T-cell (primary cell): ENCODE measurements around the gene RAET1L. TPM values are rescaled to one million over a fixed set of nuclear protein-coding genes. Genes with fewer than 3 reads are reported as not detected.
A peak's percentile ranks its signal among the peaks of the same experiment; 100 is the strongest.

ENCODE experiments used
- ATAC-seq, 4 experiments: fragments of 200-7000 bp in 3 of 4; fragments of 150-1000 bp in 1 of 4; cut with Tn5 transposase; replicated peaks in 1 of 4; 1 replicate in 3 of 4; 2 replicates in 1 of 4; pipeline ENCODE4 v1.10.0; 2021; ENCODE audit warnings: moderate library complexity in 3 of 4, mild to moderate bottlenecking in 2 of 4, moderate number of reproducible peaks in 1 of 4
- CTCF ChIA-PET, 2 donors: fragments of 300-600 bp; sonication (Branson Sonifier 250); formaldehyde crosslinking; loops; one replicate each; lab custom pipeline; 2022; ENCODE audit warnings: antibody characterized with exemption in 2 of 2; lab: Charles Lee
- POLR2A ChIA-PET, 2 donors: fragments of 300-600 bp; sonication (Branson Sonifier 250); formaldehyde crosslinking; loops; one replicate each; lab custom pipeline; 2022; ENCODE audit warnings: antibody characterized with exemption in 2 of 2; lab: Charles Lee
- DNase-seq, 35 experiments: peaks; one replicate each; pipeline versions ENCODE4 v3.0.0 to v3.0.0-alpha.2; 2013 to 2023
- H3K27ac ChIP-seq: one replicate; pipeline ENCODE4 v1.5.1; 2013; ENCODE audit warnings: low read length
- H3K27me3 ChIP-seq, 2 experiments: replicated peaks in 1 of 2; 1 replicate in 1 of 2; 2 replicates in 1 of 2; pipeline versions ENCODE4 v1.6.1 to v1.7.0; 2013; ENCODE audit warnings: low read length in 1 of 2, mixed read lengths in 1 of 2; ENCODE audit not compliant: control insufficient read depth in 2 of 2, insufficient read depth in 2 of 2; ENCODE audit errors: extremely low read depth in 1 of 2
- H3K36me3 ChIP-seq, 2 donors: 1 replicate in 1 of 2; 2 replicates in 1 of 2; pipeline versions ENCODE4 v1.6.1 to v1.7.0; 2013; ENCODE audit warnings: low read length in 1 of 2; ENCODE audit not compliant: control insufficient read depth in 2 of 2, insufficient read depth in 1 of 2; ENCODE audit errors: extremely low read depth in 1 of 2
- H3K4me1 ChIP-seq, 2 experiments: 1 replicate in 1 of 2; 2 replicates in 1 of 2; pipeline versions ENCODE4 v1.6.1 to v1.7.0; 2013; ENCODE audit warnings: low read length in 2 of 2, mixed read lengths in 1 of 2; ENCODE audit not compliant: insufficient read depth in 2 of 2, control insufficient read depth in 1 of 2; ENCODE audit errors: extremely low read depth in 1 of 2
- H3K4me3 ChIP-seq, 2 donors: 1 replicate in 1 of 2; 2 replicates in 1 of 2; pipeline versions ENCODE4 v1.5.1 to v1.7.0; 2013; ENCODE audit warnings: mild to moderate bottlenecking in 2 of 2, low read length in 1 of 2, moderate library complexity in 1 of 2; ENCODE audit not compliant: control insufficient read depth in 1 of 2; ENCODE audit errors: extremely low read depth in 1 of 2
- H3K9me3 ChIP-seq: 2 replicates; pipeline ENCODE4 v1.7.0; 2013
- H3K27ac Mint-ChIP-seq, 2 donors: one replicate each; pipeline ENCODE4 v1.8.0; 2020 to 2021; ENCODE audit warnings: mild to moderate bottlenecking in 2 of 2, mixed read lengths in 2 of 2
- H3K27me3 Mint-ChIP-seq, 2 donors: one replicate each; pipeline ENCODE4 v1.8.0; 2021 to 2022; ENCODE audit warnings: mixed read lengths in 2 of 2
- H3K36me3 Mint-ChIP-seq: one replicate; pipeline ENCODE4 v1.8.0; 2021; ENCODE audit warnings: mixed read lengths
- H3K4me1 Mint-ChIP-seq, 3 donors: one replicate each; pipeline ENCODE4 v1.8.0; 2020 to 2022; ENCODE audit warnings: mixed read lengths in 3 of 3, mild to moderate bottlenecking in 1 of 3
- H3K4me3 Mint-ChIP-seq, 3 donors: one replicate each; pipeline ENCODE4 v1.8.0; 2020 to 2022; ENCODE audit warnings: mild to moderate bottlenecking in 3 of 3, mixed read lengths in 3 of 3, moderate library complexity in 3 of 3
- H3K9me3 Mint-ChIP-seq, 3 donors: one replicate each; pipeline ENCODE4 v1.8.0; 2020 to 2022; ENCODE audit warnings: mixed read lengths in 3 of 3
- WGBS: methylation state at CpG from one replicate; pipeline ENCODE4 v1.1.5; 2013; ENCODE audit warnings: missing lambda C conversion rate; ENCODE audit not compliant: insufficient coverage; 5-methylcytosine and 5-hydroxymethylcytosine counted together
- total RNA-seq, 35 experiments: library from RNA in 6 of 35; stranded (reverse) in 6 of 35; fragments of 120-200 nt in 1 of 35; gene quantifications; one replicate each; pipeline versions ENCODE4 v1.2.1 to v1.2.4 and lab custom pipeline; 2013 to 2026

The RAET1L gene
- total RNA-seq, 5 donors from 2014 or later (not counting 1 experiment from before 2014, with no cell fraction given), result not detected

GRCh38 chr6:149985481-149985937, 39.8 kb downstream of the RAET1L start:
- Histone ChIP-seq H3K27ac (no peak overlapping the region), H3K4me3 (no peak overlapping the region), H3K27me3 (peaks cover 29 to 79% of the 10 kb centered on the region in 2 experiments), H3K36me3 (no peaks in the 10 kb centered on the region), H3K4me1 (peaks cover 10 to 20% of the 10 kb centered on the region in 2 experiments), H3K9me3 (no peaks in the 10 kb centered on the region)
- Mint-ChIP-seq H3K4me3 (no peak overlapping the region), H3K4me1 (peaks cover 20 to 24% (median 21%) of the 10 kb centered on the region in 3 donors), H3K36me3 (peaks cover 4% of the 10 kb centered on the region), H3K27ac (no peak overlapping the region), H3K9me3 (peaks cover 3 to 6% (median 6%) of the 10 kb centered on the region in 3 donors), H3K27me3 (peaks cover 77 to 90% of the 10 kb centered on the region in 2 donors)
- ChIA-PET CTCF (no interaction called here), POLR2A (no interaction called here)
- WGBS, result 0% methylated on average over 1 of the region's 5 CpGs
- DNase-seq (no peak), ATAC-seq (no peak)

GRCh38 chr6:149984773-149985172, 40.6 kb downstream of the RAET1L start:
- peak overlapping the region in 1 of 2 donors; percentile 15 for H3K27ac Mint-ChIP-seq
- Histone ChIP-seq H3K4me3 (no peak overlapping the region), H3K27ac (no peak overlapping the region), H3K27me3 (peaks cover 29 to 76% of the 10 kb centered on the region in 2 experiments), H3K4me1 (peaks cover 4 to 13% of the 10 kb centered on the region in 2 experiments), H3K36me3 (no peaks in the 10 kb centered on the region), H3K9me3 (no peaks in the 10 kb centered on the region)
- peaks cover 74 to 87% of the 10 kb centered on the region in 2 donors for H3K27me3 Mint-ChIP-seq
- H3K9me3 Mint-ChIP-seq, result peaks cover 3 to 6% (median 6%) of the 10 kb centered on the region in 3 donors
- no peak for ATAC-seq
- ChIA-PET POLR2A (interaction anchor here in 1 of 2 donors (0.8 kb wide), 1 partner anchor 1228 kb away, joined by 3 read pairs; no protein-coding TSS in a partner anchor), CTCF (interaction anchor here in 1 of 2 donors (0.6 to 1.2 kb wide), 3 partner anchors 44 to 70 kb away, joined by 3 read pairs; no protein-coding TSS in a partner anchor)
- H3K4me3 Mint-ChIP-seq, result no peak overlapping the region
- WGBS, result 43% methylated on average over 4 of the region's 5 CpGs
- DNase-seq, result peak in 1 of 35 experiments; percentile 4
- H3K4me1 Mint-ChIP-seq, result peaks cover 13 to 16% (median 13%) of the 10 kb centered on the region in 3 donors
- H3K36me3 Mint-ChIP-seq, result peaks cover 4% of the 10 kb centered on the region

GRCh38 chr6:149983145-149983544, 42.2 kb downstream of the RAET1L start:
- H3K36me3 Mint-ChIP-seq, result peaks cover 1% of the 10 kb centered on the region
- H3K4me3 Mint-ChIP-seq, result no peak overlapping the region
- Histone ChIP-seq H3K4me3 (no peak overlapping the region), H3K4me1 (no peaks in the 10 kb centered on the region), H3K9me3 (no peaks in the 10 kb centered on the region), H3K27ac (no peak overlapping the region), H3K36me3 (no peaks in the 10 kb centered on the region), H3K27me3 (peaks cover 20 to 70% of the 10 kb centered on the region in 2 experiments)
- peaks cover 72 to 82% of the 10 kb centered on the region in 2 donors for H3K27me3 Mint-ChIP-seq
- H3K27ac Mint-ChIP-seq, result no peak overlapping the region
- 6% methylated on average over 2 of the region's 9 CpGs for WGBS
- no peak for DNase-seq
- peaks cover 2 to 8% (median 2%) of the 10 kb centered on the region in 3 donors for H3K4me1 Mint-ChIP-seq
- ChIA-PET CTCF (interaction anchor here in 1 of 2 donors (0.6 kb wide), 2 partner anchors 32 to 1527 kb away, joined by 3 read pairs; no protein-coding TSS in a partner anchor), POLR2A (interaction anchor here in 1 of 2 donors (0.6 kb wide), 1 partner anchor 1490 kb away, joined by 5 read pairs; no protein-coding TSS in a partner anchor)
- H3K9me3 Mint-ChIP-seq, result peaks cover under 1 to 2% (median 2%) of the 10 kb centered on the region in 3 donors
- no peak for ATAC-seq

GRCh38 chr6:149979293-149979692, 46.0 kb downstream of the RAET1L start:
- CTCF ChIA-PET, result no interaction called here
- H3K4me3 Mint-ChIP-seq, result no peak overlapping the region
- ATAC-seq, result no peak

GRCh38 chr6:149978610-149979009, 46.7 kb downstream of the RAET1L start:
- no peaks in the 10 kb centered on the region for H3K9me3 Mint-ChIP-seq
- H3K4me1 Mint-ChIP-seq, result peaks cover 0 to 8% (median 0%) of the 10 kb centered on the region in 3 donors
- no peak overlapping the region for H3K27ac Mint-ChIP-seq
- Histone ChIP-seq H3K27me3 (peaks cover 7 to 64% of the 10 kb centered on the region in 2 experiments), H3K4me3 (no peak overlapping the region), H3K9me3 (no peaks in the 10 kb centered on the region), H3K36me3 (no peaks in the 10 kb centered on the region), H3K4me1 (no peaks in the 10 kb centered on the region), H3K27ac (no peak overlapping the region)
- ChIA-PET CTCF (interaction anchor here in 1 of 2 donors (1.1 kb wide), 1 partner anchor 15 kb away, joined by 4 read pairs; no protein-coding TSS in a partner anchor), POLR2A (no interaction called here)
- H3K27me3 Mint-ChIP-seq, result peaks cover 68 to 69% of the 10 kb centered on the region in 2 donors
- H3K36me3 Mint-ChIP-seq, result no peaks in the 10 kb centered on the region
- DNase-seq, result no peak
- H3K4me3 Mint-ChIP-seq, result no peak overlapping the region
- no peak for ATAC-seq

More at GRCh38 chr6:149979293-149979692, 46.0 kb downstream of the RAET1L start:
- DNase-seq, result no peak
- WGBS, result 68% methylated on average over 5 of the region's 6 CpGs
- no peaks in the 10 kb centered on the region for H3K4me1 ChIP-seq
- H3K9me3 ChIP-seq, result no peaks in the 10 kb centered on the region
- H3K27ac ChIP-seq, result no peak overlapping the region
- H3K27ac Mint-ChIP-seq, result no peak overlapping the region
- peaks cover 0 to 8% (median 0%) of the 10 kb centered on the region in 3 donors for H3K4me1 Mint-ChIP-seq
- H3K27me3 Mint-ChIP-seq, result peaks cover 62 to 67% of the 10 kb centered on the region in 2 donors
- H3K9me3 Mint-ChIP-seq, result no peaks in the 10 kb centered on the region
- POLR2A ChIA-PET, result no interaction called here
- H3K4me3 ChIP-seq, result no peak overlapping the region
- peaks cover 7 to 58% of the 10 kb centered on the region in 2 experiments for H3K27me3 ChIP-seq
- H3K36me3 ChIP-seq, result no peaks in the 10 kb centered on the region
- H3K36me3 Mint-ChIP-seq, result no peaks in the 10 kb centered on the region

- ATAC-seq, result no peak
Observed at GRCh38 chr6:149977221-149977620, 48.1 kb downstream of the RAET1L start.

More at GRCh38 chr6:149977221-149977620, 48.1 kb downstream of the RAET1L start:
- H3K4me3 Mint-ChIP-seq, result no peak overlapping the region
- Histone ChIP-seq H3K27ac (no peak overlapping the region), H3K9me3 (no peaks in the 10 kb centered on the region), H3K36me3 (no peaks in the 10 kb centered on the region), H3K4me1 (no peaks in the 10 kb centered on the region), H3K4me3 (no peak overlapping the region), H3K27me3 (peaks cover 2 to 57% of the 10 kb centered on the region in 2 experiments)
- H3K27me3 Mint-ChIP-seq, result peaks cover 67 to 69% of the 10 kb centered on the region in 2 donors
- DNase-seq, result no peak
- H3K4me1 Mint-ChIP-seq, result peaks cover 0 to 8% (median 0%) of the 10 kb centered on the region in 3 donors
- no CpG with 5 or more reads among the region's 4 CpGs for WGBS
- H3K27ac Mint-ChIP-seq, result no peak overlapping the region
- no peaks in the 10 kb centered on the region for H3K36me3 Mint-ChIP-seq
- CTCF ChIA-PET, result no interaction called here
- H3K9me3 Mint-ChIP-seq, result no peaks in the 10 kb centered on the region
- POLR2A ChIA-PET, result no interaction called here
